Fibroblast of the aortic adventitia (primary cell): ENCODE measurements around the gene CLRN3. TPM values are rescaled to one million over a fixed set of nuclear protein-coding genes. Genes with fewer than 3 reads are reported as not detected.

Experiments used
- DNase-seq: peaks from one replicate; pipeline ENCODE4 v3.0.0-alpha.2; 2010; ENCODE audit warnings: low read depth
- H3K4me3 ChIP-seq: 2 replicates; pipeline ENCODE4 v1.5.1; 2011; ENCODE audit warnings: low read depth, mild to moderate bottlenecking, control low read depth, low read length, moderate library complexity
- CTCF ChIP-seq: IDR thresholded peaks from 2 replicates; pipeline ENCODE4 v1.5.1; 2011; ENCODE audit warnings: mild to moderate bottlenecking, low read length, control low read depth, inconsistent platforms; ENCODE audit not compliant: insufficient read depth
- total RNA-seq: library from RNA; depleted of rRNA; stranded (reverse); fragments of >200 nt; gene quantifications from 2 replicates; pipeline ENCODE4 v1.2.3, GENCODE V29; 2012; ENCODE audit warnings: low replicate concordance

Gene CLRN3
- total RNA-seq, 1 donor: not detected

GRCh38 chr10:127889605-127890195 is 3.0 kb downstream of the CLRN3 start:
- no peak for TF ChIP-seq CTCF
- H3K4me3 ChIP-seq: no peak overlapping the region
- peak; percentile 27 for DNase-seq

GRCh38 chr10:127888521-127889312 is 4.0 kb downstream of the CLRN3 start:
- no peak overlapping the region for H3K4me3 ChIP-seq
- no peak for TF ChIP-seq CTCF
- no peak for DNase-seq

- no peak for TF ChIP-seq CTCF
- no peak overlapping the region for H3K4me3 ChIP-seq
- DNase-seq: no peak
These were observed 5.0 kb downstream of the CLRN3 start for GRCh38 chr10:127887541-127888415.

GRCh38 chr10:127886371-127887051 is 6.2 kb downstream of the CLRN3 start:
- H3K4me3 ChIP-seq: no peak overlapping the region
- DNase-seq: no peak
- no peak for TF ChIP-seq CTCF

GRCh38 chr10:127884501-127884900 is 8.2 kb downstream of the CLRN3 start:
- DNase-seq: no peak
- TF ChIP-seq CTCF: no peak
- H3K4me3 ChIP-seq: no peak overlapping the region

- no peak overlapping the region for H3K4me3 ChIP-seq
- no peak for TF ChIP-seq CTCF
- no peak for DNase-seq
These were observed 9.2 kb downstream of the CLRN3 start for GRCh38 chr10:127883516-127883915.
